ENCODE results near the gene TOGARAM2.

Gene TOGARAM2

DNA sequence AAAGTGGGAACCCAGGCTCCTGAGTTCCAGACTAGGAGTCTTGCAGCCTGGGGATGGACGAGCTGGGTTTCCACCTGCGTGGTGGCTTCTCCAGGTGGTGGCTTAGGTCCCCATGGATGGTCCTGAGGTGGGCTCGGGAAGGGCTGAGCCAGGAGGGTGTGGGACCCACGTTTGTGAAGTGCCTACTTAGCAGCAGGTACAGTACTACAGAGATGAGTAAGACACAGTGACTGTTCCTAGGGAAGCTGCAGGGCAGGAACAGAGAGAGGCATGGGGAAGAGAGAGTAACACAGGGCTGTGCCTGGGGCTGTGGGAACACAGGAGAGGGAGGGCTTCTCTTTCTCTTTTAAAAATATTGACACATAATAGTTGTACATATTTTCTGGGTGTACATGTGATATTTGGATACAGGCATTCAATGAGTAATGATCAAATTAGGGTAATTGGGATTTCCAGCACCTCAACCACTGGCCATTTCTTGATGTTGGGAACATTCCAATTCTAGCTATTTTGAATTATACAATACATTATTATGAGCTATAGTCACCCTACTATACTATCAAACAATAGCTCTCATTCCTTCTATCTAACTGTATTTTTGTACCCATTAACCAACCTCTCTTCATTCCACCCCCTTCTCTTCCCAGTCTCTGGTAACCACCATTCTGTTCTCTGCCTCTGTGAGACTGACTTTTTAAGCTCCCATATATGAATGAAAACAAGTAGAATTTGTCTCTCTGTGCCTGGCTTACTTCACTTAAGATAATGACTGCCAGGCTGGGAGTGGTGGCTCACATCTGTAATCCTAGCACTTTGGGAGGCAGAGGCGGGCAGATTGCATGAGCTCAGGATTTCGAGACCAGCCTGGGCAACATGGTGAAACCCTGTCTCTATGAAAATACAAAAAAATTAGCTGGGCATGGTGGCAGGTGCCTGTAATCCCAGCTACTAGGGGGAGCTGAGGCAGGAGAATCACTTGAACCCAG lies 15.0 kb downstream of the TOGARAM2 start:
- intact Hi-C loops (cut with DNase I): no loop called here
- DNase-seq: peak in 1 of 10 donors; percentile 52

DNA sequence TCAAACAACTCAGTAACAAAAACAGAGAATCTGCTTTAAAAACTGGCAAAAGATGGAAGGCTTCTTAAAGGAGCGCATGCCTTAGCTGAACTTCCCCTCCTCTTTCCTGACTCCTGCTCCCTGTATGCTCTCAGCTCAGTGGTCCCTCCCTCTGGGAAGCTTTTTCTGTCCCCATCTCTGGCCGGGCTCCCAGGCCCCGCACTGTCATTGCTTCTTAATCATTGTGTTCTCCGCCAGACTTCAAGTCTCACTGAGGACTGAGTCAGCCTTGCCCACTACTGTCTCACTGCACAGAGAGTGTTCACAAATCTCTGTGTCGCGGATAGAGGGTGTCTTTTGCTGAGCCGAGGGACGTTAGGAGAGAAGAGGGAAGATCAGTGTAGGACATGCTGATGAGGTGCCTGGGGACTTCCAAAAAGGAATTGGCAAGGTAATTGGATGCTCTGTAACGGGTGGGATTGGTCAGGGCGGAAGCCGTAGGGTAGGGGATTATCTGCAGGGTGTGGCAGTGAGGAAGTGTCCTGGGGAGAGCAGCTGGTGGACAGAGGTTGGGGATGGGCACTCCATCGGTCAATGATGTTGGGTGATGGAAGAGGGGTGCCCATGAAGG lies 16.2 kb downstream of the TOGARAM2 start:
- DNase-seq: peak in 3 of 10 donors; percentile 34 to 80 (median 70)
- intact Hi-C loops (cut with DNase I): no loop called here

DNA sequence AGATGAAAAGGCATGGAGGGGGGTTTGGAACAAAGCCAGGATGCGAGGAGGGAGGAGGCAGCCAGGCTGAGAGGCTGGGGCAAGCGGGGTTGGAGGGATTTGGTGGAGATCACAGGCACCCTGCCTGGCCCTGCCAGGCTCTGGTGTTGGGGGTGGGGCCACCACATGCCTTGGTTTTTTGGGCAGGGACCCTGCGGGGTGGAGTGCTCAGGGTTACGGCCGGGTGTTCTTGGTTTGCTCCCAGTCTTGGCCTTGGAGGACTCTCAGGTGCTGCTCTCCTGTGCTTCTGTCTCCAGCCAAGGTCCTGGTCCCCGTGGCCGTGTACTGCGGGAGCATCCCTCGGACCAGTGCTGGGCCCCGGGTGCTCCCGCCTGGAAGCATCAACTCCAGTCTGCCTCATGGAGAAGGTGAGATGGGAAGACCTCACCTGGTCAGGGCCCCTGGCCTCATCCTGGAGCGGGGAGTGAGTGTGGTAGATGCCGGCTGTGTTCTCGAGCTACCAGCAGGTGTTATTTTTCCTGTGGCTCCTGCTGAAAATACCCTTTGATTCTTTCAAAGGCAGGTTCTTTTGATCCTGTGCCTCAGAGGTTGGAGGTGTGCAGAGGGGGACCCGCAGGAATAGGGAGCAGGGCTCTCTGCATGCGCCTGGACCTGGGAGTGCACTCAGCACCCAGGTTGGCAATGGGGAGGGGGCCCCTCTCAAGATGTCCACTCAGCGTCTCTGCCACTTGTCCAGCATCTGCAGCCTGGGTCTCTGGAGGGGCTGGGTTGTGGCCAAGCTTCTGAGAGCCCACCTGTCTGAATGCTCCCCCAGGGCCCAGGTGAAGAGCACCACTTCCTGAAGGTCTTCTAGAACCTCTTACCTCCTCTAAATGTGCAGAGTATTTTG lies 17.0 kb downstream of the TOGARAM2 start:
- intact Hi-C loops (cut with DNase I): no loop called here
- peak in 2 of 10 donors; percentile 66 to 70 for DNase-seq

DNA sequence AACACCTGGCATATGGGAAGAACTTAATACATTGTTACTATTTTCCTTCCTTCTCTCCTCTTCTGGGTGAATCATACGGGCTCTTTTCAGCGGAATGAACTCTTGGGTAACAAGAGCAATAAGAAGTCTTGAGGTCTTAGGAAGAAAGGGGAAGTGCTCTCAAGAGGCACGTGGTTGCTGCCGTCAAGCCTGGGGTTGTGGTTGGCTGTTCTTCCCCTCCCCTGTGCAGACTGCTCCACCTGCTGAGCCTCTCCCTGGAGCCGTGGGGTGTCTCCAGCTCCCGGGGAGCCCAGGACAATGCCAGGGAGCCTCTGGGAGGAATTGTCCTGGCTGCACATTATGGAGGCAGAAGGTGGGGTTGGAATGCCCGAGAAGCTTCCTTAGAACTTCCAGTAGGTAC lies 19.4 kb downstream of the TOGARAM2 start:
- intact Hi-C loops (cut with DNase I): no loop called here
- peak in 3 of 10 donors; percentile 26 to 64 (median 61) for DNase-seq

DNA sequence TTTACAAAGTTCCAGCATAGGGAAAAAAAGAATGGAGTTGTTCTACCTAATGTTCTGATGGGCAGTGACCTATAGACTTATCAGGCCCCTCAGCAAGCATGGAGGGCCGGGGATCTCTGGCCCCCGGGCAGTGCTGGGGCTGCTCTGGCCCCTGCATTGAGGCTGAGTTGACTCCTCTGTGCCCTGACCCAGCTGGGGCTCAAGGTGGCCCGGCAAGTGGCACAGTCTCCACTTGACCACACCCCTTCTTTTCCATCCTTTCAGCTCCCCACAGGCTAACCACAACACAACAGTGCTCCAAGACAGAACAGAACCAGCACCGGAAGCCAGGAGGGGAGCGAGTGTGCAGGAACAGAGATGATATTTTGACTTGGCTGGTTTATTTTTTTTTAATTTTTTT lies 19.9 kb downstream of the TOGARAM2 start:
- DNase-seq: peak in 2 of 10 donors; percentile 57 to 64
- intact Hi-C loops (cut with DNase I): no loop called here

DNA sequence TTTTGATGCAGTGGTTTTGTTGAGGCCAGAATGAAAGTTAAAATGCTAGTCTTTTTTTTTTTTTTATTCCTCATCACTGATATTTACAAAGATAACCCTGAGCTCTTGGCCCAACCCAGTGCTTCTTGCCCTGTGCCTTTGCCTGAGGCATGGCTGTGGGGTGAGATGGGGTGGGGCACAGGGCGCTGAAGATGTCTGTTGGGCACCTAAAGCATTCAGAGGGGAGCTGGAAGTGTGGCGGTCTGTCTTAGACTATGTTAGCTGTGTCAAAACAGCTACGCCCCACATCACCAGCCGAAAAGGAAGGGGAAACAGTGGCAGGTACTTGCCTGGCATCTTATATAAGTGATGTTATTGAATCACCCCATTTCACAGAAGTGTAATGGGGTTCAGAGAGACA lies 20.7 kb downstream of the TOGARAM2 start:
- DNase-seq: peak in 1 of 10 donors; percentile 22
- intact Hi-C loops (cut with DNase I): no loop called here

DNA sequence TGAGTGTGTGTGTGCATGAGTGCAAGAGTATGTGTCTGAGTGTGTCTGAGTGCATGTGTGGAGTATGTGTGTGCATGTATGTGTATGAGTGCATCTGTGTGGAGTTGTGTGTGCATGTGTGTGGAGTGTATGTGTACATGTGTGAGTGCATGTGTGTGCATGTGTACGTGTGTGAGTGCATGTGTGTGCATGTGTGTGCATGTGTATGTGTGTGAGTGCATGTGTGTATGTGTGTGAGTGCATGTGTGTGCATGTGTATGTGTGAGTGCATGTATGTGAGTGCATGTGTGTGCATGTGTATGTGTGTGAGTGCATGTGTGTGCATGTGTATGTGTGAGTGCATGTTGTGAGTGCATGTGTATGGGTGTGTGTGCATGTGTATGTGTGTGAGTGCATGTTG lies 23.7 kb downstream of the TOGARAM2 start:
- no peak for DNase-seq
- intact Hi-C loops (cut with DNase I): no loop called here

DNA sequence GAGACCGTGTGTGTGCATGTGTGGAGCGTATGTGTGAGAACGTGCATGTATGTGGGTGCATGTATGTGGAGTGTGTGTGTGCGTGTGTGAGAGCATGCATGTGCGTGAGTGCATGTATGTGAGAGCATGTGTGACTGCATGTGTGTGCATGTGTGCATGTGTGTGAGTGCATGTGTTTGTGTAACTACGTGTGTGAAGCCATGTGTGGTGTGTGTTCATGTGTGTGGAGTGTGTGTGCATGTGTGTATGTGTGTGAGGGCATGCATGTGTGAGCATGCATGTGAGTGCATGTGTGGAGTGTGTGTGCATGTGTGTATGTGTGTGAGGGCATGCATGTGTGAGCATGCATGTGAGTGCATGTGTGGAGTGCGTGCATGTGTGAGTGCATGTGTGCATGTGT lies 24.2 kb downstream of the TOGARAM2 start:
- intact Hi-C loops (cut with DNase I): no loop called here
- no peak for DNase-seq

DNA sequence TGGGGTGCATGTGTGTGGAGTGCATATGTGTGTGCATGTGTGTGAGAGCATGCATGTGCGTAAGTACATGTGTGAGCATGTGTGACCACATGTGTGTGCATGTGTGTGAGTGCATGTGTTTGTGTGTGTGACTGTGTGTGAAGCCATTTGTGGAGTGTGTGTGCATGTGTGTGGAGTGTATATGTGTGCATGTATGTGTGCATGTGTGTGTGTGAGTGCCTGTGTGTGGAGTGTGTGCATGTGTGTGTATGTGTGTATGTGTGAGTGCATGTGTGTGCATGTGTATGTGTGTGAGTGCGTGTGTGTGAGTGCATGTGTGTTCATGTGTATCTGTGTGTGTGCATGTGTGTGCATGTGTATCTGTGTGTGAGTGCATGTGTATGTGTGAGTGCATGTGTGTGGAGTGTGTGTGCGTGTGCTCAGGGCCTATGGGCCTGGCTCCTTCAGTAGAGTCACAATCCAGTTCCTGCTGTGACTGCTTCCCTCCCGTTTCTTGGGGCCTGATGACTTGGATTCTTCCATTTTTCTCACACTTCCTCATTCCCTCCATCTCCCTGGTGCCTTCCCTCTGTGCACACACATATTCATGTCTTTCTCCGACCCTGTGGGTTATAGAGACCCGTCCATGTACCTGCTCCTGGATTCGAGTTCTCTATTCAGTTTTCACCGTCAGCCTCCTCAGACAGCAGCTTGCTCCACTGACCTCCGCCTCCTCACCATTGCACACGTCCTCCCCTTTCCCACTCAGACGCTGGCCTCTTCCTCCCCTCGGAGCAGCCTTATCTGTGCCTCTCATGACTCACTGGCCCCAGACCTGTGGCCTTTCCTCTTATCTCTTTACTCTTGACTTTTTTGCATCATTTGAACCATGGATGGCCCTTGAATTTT lies 25.2 kb downstream of the TOGARAM2 start:
- intact Hi-C loops (cut with DNase I): no loop called here
- peak in 1 of 10 donors; percentile 21 for DNase-seq

DNA sequence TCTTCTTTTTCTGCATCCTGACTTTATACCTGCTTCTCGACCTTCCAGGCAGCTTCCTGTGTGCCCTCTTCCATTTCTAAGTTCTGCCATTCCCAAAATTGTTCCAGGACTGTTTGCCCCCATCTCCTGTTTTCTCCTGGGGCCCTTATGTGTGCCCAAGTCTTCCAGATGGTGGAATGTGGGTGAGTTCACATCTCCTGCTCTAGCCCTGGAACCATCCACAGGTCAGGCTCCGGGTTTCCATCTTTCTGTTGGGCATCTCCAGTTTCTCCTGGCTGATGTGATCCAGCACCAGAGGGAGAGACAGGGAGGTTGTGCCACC lies 25.8 kb downstream of the TOGARAM2 start:
- peak in 1 of 10 donors; percentile 17 for DNase-seq
- intact Hi-C loops (cut with DNase I): no loop called here

DNA sequence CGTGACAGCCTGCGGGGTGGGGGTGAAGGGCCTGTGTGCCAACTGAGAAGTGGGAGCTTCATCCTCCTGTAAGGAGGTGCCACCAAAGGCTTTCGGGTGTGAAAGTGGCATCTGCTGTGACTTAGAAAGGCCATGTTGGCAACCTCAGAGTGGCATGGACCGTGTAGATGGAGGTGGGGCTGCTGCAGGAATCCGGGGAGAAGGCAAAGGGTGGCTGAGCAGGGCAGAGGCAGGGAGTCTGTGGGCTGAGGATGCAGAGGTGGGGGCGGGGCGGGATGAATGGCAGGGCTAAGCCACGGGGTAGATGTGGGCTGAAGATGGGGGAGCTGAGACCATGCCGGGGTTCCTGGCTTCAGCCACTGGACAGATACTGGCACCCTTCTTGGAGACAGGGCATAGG lies 28.2 kb downstream of the TOGARAM2 start:
- DNase-seq: peak in 1 of 10 donors; percentile 60
- intact Hi-C loops (cut with DNase I): no loop called here

DNA sequence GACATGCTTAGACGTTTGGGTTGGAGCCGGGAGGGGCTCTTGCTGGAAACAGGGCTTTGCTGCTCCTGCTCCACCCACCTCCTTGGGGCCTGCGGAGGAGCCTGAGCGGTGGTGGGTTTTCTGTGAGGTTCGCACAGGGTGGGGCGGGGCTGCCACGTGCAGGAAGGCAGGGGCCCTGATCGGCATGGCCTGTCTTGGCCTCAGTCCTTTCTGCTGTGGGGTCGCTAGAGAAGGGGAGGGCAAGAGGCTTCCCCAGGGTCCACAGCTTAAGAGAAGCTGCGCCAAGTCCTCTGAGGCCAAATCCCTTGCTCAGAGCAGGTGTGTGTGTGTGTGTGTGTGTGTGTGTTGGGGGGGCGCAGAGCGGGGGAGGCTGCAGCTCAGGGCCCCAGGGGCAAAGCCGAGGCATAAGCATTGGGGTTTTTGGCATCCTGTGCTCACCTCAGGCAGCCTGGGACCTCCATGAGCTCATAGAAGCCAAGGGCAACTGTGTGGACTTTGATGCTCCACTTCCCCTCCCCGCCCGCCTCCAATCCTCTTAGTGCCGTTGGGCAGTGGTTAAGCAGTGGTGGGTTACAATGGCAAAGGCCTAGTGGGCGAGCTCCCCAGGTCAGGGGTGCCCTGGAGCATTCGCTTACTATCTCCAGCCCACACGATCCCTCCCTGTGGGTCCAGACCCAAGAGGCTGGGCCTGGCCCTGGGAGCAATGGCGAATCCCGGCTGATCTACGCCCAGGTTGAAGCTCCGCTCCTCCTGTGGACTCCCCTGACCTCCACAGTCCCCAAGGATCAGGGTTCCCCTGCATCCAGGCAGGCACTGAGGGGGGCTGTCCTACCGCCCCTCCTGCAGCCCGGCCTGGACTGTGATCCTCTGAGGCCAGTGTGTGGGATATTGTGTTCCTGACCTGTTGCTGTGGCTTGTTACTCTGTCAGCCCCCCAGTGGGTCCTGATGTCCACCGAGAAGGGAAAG lies 28.9 kb downstream of the TOGARAM2 start:
- intact Hi-C loops (cut with DNase I): no loop called here
- DNase-seq: peak in 1 of 10 donors; percentile 64

DNA sequence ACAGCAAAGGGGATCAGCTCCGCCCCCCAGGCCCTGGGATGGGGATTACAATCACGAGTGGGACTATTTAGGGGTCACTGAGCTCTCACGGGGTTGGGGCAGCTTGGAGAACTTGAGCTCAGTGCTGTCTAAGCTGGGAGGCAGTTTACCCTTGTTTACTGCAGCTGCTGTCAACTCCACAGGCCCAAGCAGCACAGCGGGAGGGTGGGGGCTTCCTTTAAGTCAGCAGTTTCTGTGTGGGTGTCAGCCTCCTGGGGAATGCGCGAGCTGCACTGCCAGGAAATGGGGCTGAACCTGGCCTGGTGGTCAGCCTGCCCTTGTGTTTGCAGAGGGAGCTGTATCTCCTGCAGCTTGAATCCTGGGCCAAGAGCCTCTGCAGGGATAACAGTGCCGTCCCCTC lies 29.8 kb downstream of the TOGARAM2 start:
- peak in 2 of 10 donors; percentile 72 to 81 for DNase-seq
- intact Hi-C loops (cut with DNase I): no loop called here

DNA sequence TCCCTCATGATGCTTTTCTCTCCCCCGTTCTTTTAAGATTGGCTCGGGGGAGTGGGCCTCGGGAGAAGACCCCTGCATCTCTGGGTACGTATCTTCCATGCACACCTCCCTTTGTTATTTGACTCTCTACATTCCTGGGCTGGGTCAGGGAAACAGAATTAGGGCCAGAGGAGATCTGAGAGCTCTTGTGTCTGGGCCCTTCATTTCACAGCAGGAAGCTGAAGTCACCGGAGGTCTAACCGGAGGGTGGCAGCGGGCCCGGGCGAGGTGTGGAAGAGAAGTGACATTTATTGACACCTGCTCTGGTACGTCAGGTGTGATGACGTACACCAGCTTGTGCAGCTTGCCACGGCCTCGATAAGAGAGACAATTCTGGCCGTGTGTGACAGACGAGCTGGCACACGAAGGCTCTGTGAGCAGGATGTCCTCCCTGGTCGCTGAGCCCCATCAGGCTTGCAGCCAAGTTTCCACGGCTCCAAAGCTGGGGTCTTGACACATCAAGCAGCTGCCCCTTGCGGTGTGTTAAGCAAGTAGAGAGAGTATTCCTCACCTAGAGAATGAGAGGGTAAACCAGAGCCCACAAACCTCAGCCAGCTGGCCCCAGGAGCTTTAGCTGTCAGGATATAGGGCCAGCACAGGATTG lies 30.4 kb downstream of the TOGARAM2 start:
- intact Hi-C loops (cut with DNase I): no loop called here
- DNase-seq: peak in 2 of 10 donors; percentile 61 to 84

DNA sequence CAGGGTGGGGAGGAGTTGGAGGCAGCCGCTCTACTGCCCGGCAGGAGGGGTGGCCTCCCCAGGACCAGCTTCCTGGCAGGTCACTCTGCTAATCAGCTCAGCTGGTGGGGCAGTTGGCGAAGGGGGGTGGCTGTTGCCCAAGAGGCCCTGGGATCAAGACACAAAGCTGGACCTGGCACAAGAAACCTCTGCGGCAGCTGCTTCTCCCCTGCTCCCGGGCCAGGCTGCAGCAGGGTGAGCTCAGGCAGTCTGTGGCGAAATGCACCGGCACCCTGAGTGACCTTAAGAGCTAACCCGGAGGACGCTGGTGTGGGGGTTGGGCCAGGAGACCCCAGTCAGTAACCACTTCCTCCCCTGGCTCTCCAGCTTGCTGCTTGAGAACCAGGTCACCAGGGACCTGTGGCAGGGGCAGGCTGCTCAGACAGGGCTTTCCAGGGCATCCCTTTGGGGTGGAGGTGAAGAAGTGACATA lies 31.1 kb downstream of the TOGARAM2 start:
- peak in 4 of 10 donors; percentile 21 to 86 (median 62) for DNase-seq
- intact Hi-C loops (cut with DNase I): no loop called here

DNA sequence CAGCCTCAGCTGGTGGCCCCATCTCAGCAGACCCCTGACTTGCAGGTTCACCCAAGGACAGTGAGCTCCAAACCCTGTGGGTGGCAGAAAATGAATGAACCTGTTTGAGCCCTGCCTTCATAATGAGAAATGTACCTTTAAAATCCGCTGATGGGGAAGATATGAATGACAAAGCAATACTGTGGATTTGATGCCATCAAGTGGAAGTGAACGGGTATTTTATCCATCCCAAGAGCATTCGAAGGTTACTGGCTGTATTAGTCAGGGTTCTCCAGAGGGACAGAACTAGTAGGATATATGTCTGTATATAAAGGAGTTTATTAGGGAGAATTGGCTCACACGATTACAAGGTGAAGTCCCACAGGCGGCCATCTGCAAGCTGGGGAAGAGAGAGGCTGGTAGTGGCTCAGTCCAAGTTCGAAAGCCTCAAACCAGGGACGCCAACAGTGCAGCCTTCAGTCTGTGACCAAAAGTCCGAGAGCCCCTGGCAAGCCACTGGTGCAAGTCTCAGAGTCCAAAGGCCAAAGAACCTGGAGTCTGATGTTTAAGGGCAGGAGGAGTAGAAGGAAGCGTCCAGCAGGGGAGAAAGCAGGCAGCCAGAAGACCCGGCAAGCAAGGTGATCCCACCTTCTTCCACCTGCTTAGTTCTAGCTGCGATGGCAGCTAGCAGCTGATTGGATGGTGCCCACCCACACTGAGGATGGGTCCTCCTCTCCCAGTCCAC lies 32.1 kb downstream of the TOGARAM2 start:
- peak in 2 of 10 donors; percentile 31 to 36 for DNase-seq
- intact Hi-C loops (cut with DNase I): no loop called here

DNA sequence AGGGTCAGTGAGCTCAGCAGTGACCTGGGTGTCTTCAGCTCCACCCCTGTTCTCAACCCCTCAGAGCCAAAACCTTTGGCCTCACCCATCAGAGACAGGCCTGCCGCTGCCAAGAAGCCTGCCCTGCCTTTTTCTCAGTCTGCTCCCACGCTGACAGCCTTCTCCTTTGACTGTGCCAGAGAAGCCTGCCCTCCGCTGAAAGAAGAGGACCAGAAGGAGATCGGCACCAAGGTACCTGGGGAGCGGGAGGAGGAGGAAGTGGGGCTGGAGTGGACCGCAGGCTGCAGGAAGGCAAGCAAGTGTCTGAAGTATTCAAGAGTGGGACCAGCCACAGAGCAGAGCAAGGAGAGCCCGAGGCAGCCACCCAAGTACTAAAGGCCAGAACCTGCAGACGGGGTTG lies 33.2 kb downstream of the TOGARAM2 start:
- intact Hi-C loops (cut with DNase I): no loop called here
- peak in 1 of 10 donors; percentile 45 for DNase-seq

Measured in posterior cingulate gyrus (tissue), 11 donors.